Superior temporal gyrus (tissue), 1 donor: ENCODE results near the gene FOSB.

Source experiments
- DNase-seq: peaks from one replicate; pipeline ENCODE4 v3.0.0-alpha.2; 2016; ENCODE audit errors: extremely low spot score

FOSB gene

GRCh38 chr19:45484273-45484945 is 16.6 kb downstream of the FOSB start:
- no peak for DNase-seq

GRCh38 chr19:45485305-45486077 is 17.7 kb downstream of the FOSB start:
- peak; percentile 98 for DNase-seq

- no peak for DNase-seq
Observed at GRCh38 chr19:45488708-45489107, 20.9 kb downstream of the FOSB start.

- no peak for DNase-seq
Observed at GRCh38 chr19:45489216-45489855, 21.5 kb downstream of the FOSB start.

GRCh38 chr19:45492137-45492626 is 24.4 kb downstream of the FOSB start:
- no peak for DNase-seq

GRCh38 chr19:45492627-45493470 is 25.1 kb downstream of the FOSB start:
- DNase-seq: peak; percentile 57

GRCh38 chr19:45494261-45494916 is 26.6 kb downstream of the FOSB start:
- no peak for DNase-seq

GRCh38 chr19:45495178-45495577 is 27.4 kb downstream of the FOSB start:
- DNase-seq: no peak

- no peak for DNase-seq
Observed at GRCh38 chr19:45496349-45496953, 28.7 kb downstream of the FOSB start.

GRCh38 chr19:45497791-45498190 is 30.0 kb downstream of the FOSB start:
- no peak for DNase-seq

GRCh38 chr19:45498411-45499195 is 30.8 kb downstream of the FOSB start, which contains the start of gene PPM1N:
Gene PPM1N (plus strand): TSS chr19:45498443. CDS start chr19:45498473, 30 bp downstream.
- DNase-seq: no peak

GRCh38 chr19:45499196-45500180 is 31.7 kb downstream of the FOSB start:
- no peak for DNase-seq

GRCh38 chr19:45500918-45501729 is 33.3 kb downstream of the FOSB start:
- no peak for DNase-seq

GRCh38 chr19:45501730-45502014 is 33.9 kb downstream of the FOSB start:
- DNase-seq: no peak

- no peak for DNase-seq
Observed at GRCh38 chr19:45502111-45502510, 34.3 kb downstream of the FOSB start.

GRCh38 chr19:45503909-45504308 is 36.1 kb downstream of the FOSB start:
- DNase-seq: no peak

GRCh38 chr19:45505151-45505995 is 37.6 kb downstream of the FOSB start:
- no peak for DNase-seq
